SU-DHL-6 (cell line): ENCODE measurements around the gene NRG3.

Experiments used
- EZH2phosphoT487 ChIP-seq: fragments of 200-600 bp; sonication (generic), shearing (Covaris generic); conservative IDR thresholded peaks from 2 replicates; pipeline ENCODE4 v1.6.1; 2018; ENCODE audit warnings: mild to moderate bottlenecking, antibody characterized with exemption, low read length, moderate library complexity, mixed read lengths
- TF ChIP-seq, protein P1 (sequence below): fragments of 200-600 bp; sonication (generic); IDR thresholded peaks from one replicate; pipeline ENCODE4 v1.5.1; 2017; ENCODE audit warnings: antibody characterized with exemption, mild to moderate bottlenecking, low read length, moderate library complexity; ENCODE audit not compliant: insufficient read depth, poor library complexity, severe bottlenecking

DNA sequence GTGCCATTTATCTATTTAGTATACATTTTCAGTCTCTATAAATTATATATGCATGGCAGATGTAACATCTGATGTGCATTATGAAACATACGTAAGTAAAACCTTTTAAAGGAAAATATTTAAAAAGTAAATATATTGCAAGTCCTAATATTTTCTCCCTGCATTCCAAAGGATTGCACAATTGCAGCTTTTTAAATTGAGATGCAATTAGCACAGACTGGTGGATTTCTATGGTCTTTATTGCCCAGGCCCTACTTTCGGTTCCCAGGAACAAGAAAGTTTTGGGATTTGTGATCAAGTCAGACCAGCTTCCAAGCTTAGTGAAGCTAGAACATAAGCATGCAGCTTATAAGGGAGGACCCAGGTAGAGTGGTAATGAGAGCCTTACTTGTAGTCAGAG is 337.8 kb downstream of the NRG3 start:
- TF ChIP-seq, protein P1, sequence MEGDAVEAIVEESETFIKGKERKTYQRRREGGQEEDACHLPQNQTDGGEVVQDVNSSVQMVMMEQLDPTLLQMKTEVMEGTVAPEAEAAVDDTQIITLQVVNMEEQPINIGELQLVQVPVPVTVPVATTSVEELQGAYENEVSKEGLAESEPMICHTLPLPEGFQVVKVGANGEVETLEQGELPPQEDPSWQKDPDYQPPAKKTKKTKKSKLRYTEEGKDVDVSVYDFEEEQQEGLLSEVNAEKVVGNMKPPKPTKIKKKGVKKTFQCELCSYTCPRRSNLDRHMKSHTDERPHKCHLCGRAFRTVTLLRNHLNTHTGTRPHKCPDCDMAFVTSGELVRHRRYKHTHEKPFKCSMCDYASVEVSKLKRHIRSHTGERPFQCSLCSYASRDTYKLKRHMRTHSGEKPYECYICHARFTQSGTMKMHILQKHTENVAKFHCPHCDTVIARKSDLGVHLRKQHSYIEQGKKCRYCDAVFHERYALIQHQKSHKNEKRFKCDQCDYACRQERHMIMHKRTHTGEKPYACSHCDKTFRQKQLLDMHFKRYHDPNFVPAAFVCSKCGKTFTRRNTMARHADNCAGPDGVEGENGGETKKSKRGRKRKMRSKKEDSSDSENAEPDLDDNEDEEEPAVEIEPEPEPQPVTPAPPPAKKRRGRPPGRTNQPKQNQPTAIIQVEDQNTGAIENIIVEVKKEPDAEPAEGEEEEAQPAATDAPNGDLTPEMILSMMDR, result no peak
- TF ChIP-seq EZH2phosphoT487, result no peak
